HG02763 (cell line): ENCODE results near the gene AGRP.

Source experiments
- ATAC-seq: cut with Tn5 transposase; IDR thresholded peaks from one replicate; pipeline ENCODE4 v1.9.1; 2021; ENCODE audit warnings: mild to moderate bottlenecking, moderate library complexity; ENCODE audit not compliant: unreplicated experiment

Gene AGRP

DNA sequence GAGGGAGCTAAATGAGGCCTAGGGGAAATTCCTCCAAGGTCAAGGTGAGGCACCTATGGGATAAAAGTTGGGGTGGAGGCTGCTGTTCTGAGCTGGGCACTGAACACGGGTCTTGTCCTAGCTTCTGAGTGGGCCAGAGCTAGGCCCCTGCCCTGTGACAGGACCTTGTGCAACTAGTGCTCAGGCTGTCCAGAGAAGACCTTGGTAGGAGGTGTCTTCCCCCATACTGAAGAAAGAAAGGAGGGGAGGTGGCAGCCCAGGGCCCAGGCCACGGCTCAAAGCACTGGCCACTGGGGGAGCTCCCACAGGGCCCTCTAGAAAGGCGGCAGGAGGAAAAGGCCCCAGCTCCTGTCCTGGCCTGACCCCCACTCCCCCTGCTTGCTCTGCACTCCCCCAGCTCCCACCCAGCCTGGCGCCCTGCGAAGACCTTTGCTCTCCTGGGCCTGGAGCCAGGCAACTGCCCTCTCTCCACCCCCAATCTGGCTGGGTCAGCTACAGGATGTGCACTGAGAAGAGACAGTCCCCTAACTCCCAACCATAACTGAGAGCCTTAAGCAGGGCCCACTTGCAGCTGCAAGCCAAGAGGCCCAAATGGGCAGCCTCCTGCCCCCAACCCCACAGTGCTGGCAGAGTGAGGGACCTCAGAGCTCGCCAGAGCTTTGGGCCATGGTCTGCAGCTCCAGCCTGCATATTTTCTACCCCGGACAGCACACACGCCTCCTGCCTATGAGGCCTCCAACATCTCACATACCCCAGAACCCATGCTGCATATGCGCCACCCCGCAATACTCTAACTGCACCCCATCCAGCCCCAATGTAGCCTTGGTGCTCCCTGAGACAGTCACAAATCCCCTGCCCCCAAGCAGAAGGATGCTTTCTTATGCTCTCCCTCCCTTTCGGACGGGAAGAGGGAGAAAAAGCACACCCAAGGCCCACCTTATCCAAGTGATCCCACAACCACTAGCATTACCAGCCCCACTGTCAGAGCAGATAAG is 37.1 kb downstream of the AGRP start:
- ATAC-seq = no peak

DNA sequence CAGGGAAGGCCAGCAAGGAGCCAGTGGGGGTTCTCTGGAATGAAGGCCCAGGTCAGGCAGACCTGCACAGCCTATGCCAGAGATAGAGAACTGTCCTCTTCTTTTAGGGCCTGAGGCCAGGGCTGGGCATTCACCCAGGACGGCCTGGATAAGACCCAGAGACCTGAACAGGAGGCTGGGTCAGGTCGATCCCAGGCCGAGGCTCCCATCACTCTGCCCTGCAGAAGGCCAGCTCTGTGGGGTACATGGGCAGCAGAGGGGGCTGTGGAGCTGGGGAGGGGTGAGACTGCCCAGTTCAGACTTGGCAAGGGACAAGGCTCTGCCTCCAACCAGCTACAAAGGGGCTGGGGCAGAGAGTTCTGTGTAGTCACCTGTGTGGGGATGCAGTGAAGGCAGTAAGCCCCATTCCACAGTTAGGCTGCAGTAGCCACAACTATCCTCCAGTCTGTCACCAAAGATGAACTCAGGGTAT is 37.9 kb downstream of the AGRP start:
- no peak for ATAC-seq

- no peak for ATAC-seq
Observed at GRCh38 chr16:67445126-67445426, 38.3 kb downstream of the AGRP start.

DNA sequence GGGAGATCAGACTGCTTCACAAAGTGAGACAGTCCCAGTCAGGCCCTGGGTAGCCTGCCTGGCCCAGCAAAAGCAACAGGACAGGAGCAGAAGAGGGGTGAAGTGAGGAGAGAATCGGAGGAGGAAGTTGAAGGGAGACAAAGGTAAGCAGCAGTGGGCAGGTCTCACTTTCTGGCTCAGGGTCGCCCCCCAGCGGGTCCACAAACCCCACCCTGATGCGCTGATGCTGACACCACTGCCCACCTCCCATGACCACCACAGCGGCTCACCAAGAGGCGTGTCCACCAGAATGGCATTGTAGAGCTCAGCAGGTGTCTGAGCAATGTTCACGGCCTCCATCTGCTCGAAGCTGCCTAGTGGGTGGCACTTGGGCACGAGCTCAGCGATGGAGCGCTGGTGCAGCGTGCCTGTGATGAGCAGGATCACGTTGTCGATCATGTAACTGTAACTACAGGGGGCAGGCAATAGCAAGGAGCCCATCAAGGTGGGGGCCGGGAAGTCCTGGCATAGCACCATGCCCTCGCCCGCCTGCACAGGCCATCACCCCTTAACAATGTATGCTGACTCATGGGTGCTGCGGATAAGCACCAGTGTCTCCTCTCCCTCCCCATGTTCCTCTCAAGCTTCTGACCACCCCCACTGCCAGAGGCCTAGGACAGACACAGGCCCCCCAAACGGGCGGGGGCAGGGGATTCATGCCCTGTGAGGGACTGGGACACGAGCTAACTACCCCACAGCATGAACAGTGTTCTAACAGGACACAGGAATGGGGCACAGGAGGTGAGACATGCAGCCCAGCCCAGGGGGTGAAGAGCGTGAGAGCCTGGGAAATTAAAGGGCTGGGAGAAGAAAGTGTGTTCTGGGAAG is 38.9 kb downstream of the AGRP start:
- ATAC-seq = no peak

- ATAC-seq = no peak
Observed at GRCh38 chr16:67443265-67443664, 40.1 kb downstream of the AGRP start.

GRCh38 chr16:67442581-67443255 is 40.6 kb downstream of the AGRP start:
- no peak for ATAC-seq

- no peak for ATAC-seq
Observed at GRCh38 chr16:67441907-67442306, 41.4 kb downstream of the AGRP start.

GRCh38 chr16:67441271-67441753 is 42.0 kb downstream of the AGRP start:
- ATAC-seq = no peak

GRCh38 chr16:67438824-67439393 is 44.4 kb downstream of the AGRP start:
- no peak for ATAC-seq

GRCh38 chr16:67438098-67438791 is 45.1 kb downstream of the AGRP start:
- ATAC-seq = no peak

GRCh38 chr16:67437513-67437912 is 45.8 kb downstream of the AGRP start:
- no peak for ATAC-seq

- ATAC-seq = no peak
Observed at GRCh38 chr16:67436640-67437193, 46.6 kb downstream of the AGRP start.

GRCh38 chr16:67435758-67436164 is 47.6 kb downstream of the AGRP start:
- ATAC-seq = no peak

GRCh38 chr16:67433131-67433719 is 50.1 kb downstream of the AGRP start:
- ATAC-seq = no peak
